Neural progenitor cell (in vitro differentiated cells): Measurements from ENCODE around the gene HCFC2.

Experiments used
- EZH2 ChIP-seq: fragments of 200-600 bp; sonication (generic); IDR thresholded peaks from 2 replicates; pipeline ENCODE4 v1.6.1; 2017; ENCODE audit warnings: antibody characterized with exemption, mild to moderate bottlenecking, moderate library complexity
- EZH2phosphoT487 ChIP-seq: fragments of 200-600 bp; sonication (generic); IDR thresholded peaks from 2 replicates; pipeline ENCODE4 v1.6.1; 2017; ENCODE audit warnings: antibody characterized with exemption
- TF ChIP-seq, protein P1 (sequence below): fragments of 200-600 bp; sonication (generic); IDR thresholded peaks from 2 replicates; pipeline ENCODE4 v1.5.1; 2017; ENCODE audit warnings: antibody characterized with exemption, mild to moderate bottlenecking

DNA sequence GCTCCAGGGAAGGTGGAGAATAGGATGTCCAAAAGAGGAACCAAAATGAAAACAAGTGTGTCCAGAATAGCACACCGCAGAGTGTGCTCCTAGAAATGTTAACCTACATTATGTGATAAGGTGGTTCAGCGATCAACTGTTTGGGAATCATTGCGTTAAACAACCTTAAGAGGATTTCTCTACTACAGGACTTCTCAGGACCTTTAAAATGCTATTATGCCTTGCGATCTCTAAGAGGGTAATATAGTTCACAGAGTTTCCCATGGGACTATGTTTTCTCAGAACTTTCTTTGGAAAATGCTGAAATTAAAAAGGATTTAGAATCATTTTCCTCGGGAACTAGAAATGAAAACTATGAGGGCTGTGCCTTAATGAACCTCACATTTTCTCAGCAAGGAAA lies 16.2 kb upstream of the HCFC2 start:
- TF ChIP-seq, protein P1, sequence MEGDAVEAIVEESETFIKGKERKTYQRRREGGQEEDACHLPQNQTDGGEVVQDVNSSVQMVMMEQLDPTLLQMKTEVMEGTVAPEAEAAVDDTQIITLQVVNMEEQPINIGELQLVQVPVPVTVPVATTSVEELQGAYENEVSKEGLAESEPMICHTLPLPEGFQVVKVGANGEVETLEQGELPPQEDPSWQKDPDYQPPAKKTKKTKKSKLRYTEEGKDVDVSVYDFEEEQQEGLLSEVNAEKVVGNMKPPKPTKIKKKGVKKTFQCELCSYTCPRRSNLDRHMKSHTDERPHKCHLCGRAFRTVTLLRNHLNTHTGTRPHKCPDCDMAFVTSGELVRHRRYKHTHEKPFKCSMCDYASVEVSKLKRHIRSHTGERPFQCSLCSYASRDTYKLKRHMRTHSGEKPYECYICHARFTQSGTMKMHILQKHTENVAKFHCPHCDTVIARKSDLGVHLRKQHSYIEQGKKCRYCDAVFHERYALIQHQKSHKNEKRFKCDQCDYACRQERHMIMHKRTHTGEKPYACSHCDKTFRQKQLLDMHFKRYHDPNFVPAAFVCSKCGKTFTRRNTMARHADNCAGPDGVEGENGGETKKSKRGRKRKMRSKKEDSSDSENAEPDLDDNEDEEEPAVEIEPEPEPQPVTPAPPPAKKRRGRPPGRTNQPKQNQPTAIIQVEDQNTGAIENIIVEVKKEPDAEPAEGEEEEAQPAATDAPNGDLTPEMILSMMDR, result no peak
- TF ChIP-seq EZH2phosphoT487 (no peak), EZH2 (no peak)
